Kidney epithelial cell (primary cell): ENCODE data around the gene SPART. TPM values are rescaled to one million over a fixed set of nuclear protein-coding genes. Genes with fewer than 3 reads are reported as not detected.

ENCODE experiments used
- DNase-seq: peaks from one replicate; pipeline ENCODE4 v3.0.0-alpha.2; 2010; ENCODE audit warnings: low read depth
- H3K27me3 ChIP-seq: 2 replicates; pipeline ENCODE4 v1.6.0; 2011; ENCODE audit warnings: low read length; ENCODE audit not compliant: control insufficient read depth, insufficient read depth
- H3K36me3 ChIP-seq: 2 replicates; pipeline ENCODE4 v1.5.1; 2011; ENCODE audit warnings: low read length; ENCODE audit not compliant: control insufficient read depth, insufficient read depth
- H3K4me3 ChIP-seq: 2 replicates; pipeline ENCODE4 v1.5.1; 2011; ENCODE audit warnings: low read depth, mild to moderate bottlenecking, control low read depth, low read length
- CTCF ChIP-seq: IDR thresholded peaks from 2 replicates; pipeline ENCODE4 v1.5.1; 2011; ENCODE audit warnings: mild to moderate bottlenecking, moderate library complexity, low read length, control low read depth, inconsistent platforms; ENCODE audit not compliant: insufficient read depth, poor library complexity, severe bottlenecking
- total RNA-seq: library from RNA; depleted of rRNA; stranded (reverse); fragments of >200 nt; gene quantifications from 2 replicates; pipeline ENCODE4 v1.2.3, GENCODE V29; 2015

SPART gene
- total RNA-seq, 1 donor from 2014 or later = 51.0 TPM

- Histone ChIP-seq H3K27me3 (no peaks in the 10 kb centered on the region), H3K36me3 (no peaks in the 10 kb centered on the region), H3K4me3 (no peak overlapping the region)
- no peak for DNase-seq
- TF ChIP-seq CTCF = no peak
These were observed 85.2 kb downstream of the SPART start for GRCh38 chr13:36261011-36261410.

GRCh38 chr13:36259361-36260137, 86.6 kb downstream of the SPART start:
- no peak for DNase-seq
- H3K4me3 ChIP-seq = no peak overlapping the region
- no peaks in the 10 kb centered on the region for H3K27me3 ChIP-seq
- no peaks in the 10 kb centered on the region for H3K36me3 ChIP-seq
- TF ChIP-seq CTCF = no peak

- no peak overlapping the region for H3K4me3 ChIP-seq
These were observed 87.4 kb downstream of the SPART start for GRCh38 chr13:36258831-36259230.

More at GRCh38 chr13:36258831-36259230, 87.4 kb downstream of the SPART start:
- no peaks in the 10 kb centered on the region for H3K27me3 ChIP-seq
- no peak for TF ChIP-seq CTCF
- no peak for DNase-seq
- no peaks in the 10 kb centered on the region for H3K36me3 ChIP-seq

Other genes starting within 250 kb of the SPART start
- gene DCLK1, start 215.0 kb downstream of the SPART start, total RNA-seq = 2.9 and 3.4 TPM in 2 replicates
- 0.07 TPM in 1 of 2 replicates, not detected in the other for gene SOHLH2, start 131.8 kb downstream of the SPART start, total RNA-seq
- 3.8 and 7.3 TPM in 2 replicates for gene CCDC169, start 48.6 kb downstream of the SPART start, total RNA-seq
- 0.17 and 0.75 TPM in 2 replicates for gene CCNA1, start 86.1 kb upstream of the SPART start, total RNA-seq